B cell (primary cell): ENCODE data around the gene WDR82.

Source experiments
- CTCF ChIP-seq: fragments of 200-600 bp; IDR thresholded peaks from one replicate; pipeline ENCODE4 v1.8.0; 2022; ENCODE audit warnings: antibody characterized with exemption, mild to moderate bottlenecking
- EZH2 ChIP-seq: IDR thresholded peaks from 2 replicates; pipeline ENCODE4 v1.6.1; 2012; ENCODE audit warnings: borderline replicate concordance, low read depth, mild to moderate bottlenecking, moderate library complexity, low read length; ENCODE audit not compliant: insufficient read depth, poor library complexity, severe bottlenecking

- no peak for TF ChIP-seq CTCF
- no peak for TF ChIP-seq EZH2
These were observed 5.6 kb downstream of the WDR82 start for GRCh38 chr3:52272831-52273230.
